Nephron progenitor cell (in vitro differentiated cells): ENCODE data around the gene ADARB2.

Experiments
- DNase-seq: peaks from one replicate; pipeline ENCODE4 v3.0.0; 2021
- H3K27ac Mint-ChIP-seq: 2 replicates; pipeline ENCODE4 v1.8.0; 2021; ENCODE audit warnings: mild to moderate bottlenecking, moderate library complexity, mixed read lengths
- H3K27me3 Mint-ChIP-seq: 2 replicates; pipeline ENCODE4 v1.8.0; 2021; ENCODE audit warnings: mild to moderate bottlenecking, low read depth, mixed read lengths; ENCODE audit not compliant: poor library complexity
- H3K36me3 Mint-ChIP-seq: 2 replicates; pipeline ENCODE4 v1.8.0; 2021; ENCODE audit warnings: low read depth, mixed read lengths
- H3K4me1 Mint-ChIP-seq: 2 replicates; pipeline ENCODE4 v1.8.0; 2021; ENCODE audit warnings: mixed read lengths
- H3K4me3 Mint-ChIP-seq: 2 replicates; pipeline ENCODE4 v1.8.0; 2021; ENCODE audit warnings: mild to moderate bottlenecking, moderate library complexity, mixed read lengths
- H3K9me3 Mint-ChIP-seq: 2 replicates; pipeline ENCODE4 v1.8.0; 2021; ENCODE audit warnings: mild to moderate bottlenecking, moderate library complexity, mixed read lengths
- TF ChIP-seq, protein P1 (sequence below): fragments of 200-600 bp; sonication (generic); IDR thresholded peaks from 2 replicates; pipeline ENCODE4 v1.5.0; 2021; ENCODE audit warnings: antibody characterized with exemption

Gene ADARB2

GRCh38 chr10:1375346-1376170 is 361.8 kb downstream of the ADARB2 start:
- Mint-ChIP-seq H3K36me3 (no peaks in the 10 kb centered on the region), H3K4me3 (no peak overlapping the region), H3K9me3 (no peaks in the 10 kb centered on the region), H3K4me1 (peaks cover 42% of the 10 kb centered on the region), H3K27ac (no peak overlapping the region), H3K27me3 (peaks cover 26% of the 10 kb centered on the region)
- no peak for DNase-seq
- TF ChIP-seq, protein P1, sequence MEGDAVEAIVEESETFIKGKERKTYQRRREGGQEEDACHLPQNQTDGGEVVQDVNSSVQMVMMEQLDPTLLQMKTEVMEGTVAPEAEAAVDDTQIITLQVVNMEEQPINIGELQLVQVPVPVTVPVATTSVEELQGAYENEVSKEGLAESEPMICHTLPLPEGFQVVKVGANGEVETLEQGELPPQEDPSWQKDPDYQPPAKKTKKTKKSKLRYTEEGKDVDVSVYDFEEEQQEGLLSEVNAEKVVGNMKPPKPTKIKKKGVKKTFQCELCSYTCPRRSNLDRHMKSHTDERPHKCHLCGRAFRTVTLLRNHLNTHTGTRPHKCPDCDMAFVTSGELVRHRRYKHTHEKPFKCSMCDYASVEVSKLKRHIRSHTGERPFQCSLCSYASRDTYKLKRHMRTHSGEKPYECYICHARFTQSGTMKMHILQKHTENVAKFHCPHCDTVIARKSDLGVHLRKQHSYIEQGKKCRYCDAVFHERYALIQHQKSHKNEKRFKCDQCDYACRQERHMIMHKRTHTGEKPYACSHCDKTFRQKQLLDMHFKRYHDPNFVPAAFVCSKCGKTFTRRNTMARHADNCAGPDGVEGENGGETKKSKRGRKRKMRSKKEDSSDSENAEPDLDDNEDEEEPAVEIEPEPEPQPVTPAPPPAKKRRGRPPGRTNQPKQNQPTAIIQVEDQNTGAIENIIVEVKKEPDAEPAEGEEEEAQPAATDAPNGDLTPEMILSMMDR = no peak

GRCh38 chr10:1374511-1375345 is 362.6 kb downstream of the ADARB2 start:
- Mint-ChIP-seq H3K4me1 (peaks cover 37% of the 10 kb centered on the region), H3K9me3 (no peaks in the 10 kb centered on the region), H3K4me3 (no peak overlapping the region), H3K36me3 (no peaks in the 10 kb centered on the region), H3K27me3 (peaks cover 26% of the 10 kb centered on the region), H3K27ac (no peak overlapping the region)
- DNase-seq = peak; percentile 46
- TF ChIP-seq, protein P1 = no peak

DNA sequence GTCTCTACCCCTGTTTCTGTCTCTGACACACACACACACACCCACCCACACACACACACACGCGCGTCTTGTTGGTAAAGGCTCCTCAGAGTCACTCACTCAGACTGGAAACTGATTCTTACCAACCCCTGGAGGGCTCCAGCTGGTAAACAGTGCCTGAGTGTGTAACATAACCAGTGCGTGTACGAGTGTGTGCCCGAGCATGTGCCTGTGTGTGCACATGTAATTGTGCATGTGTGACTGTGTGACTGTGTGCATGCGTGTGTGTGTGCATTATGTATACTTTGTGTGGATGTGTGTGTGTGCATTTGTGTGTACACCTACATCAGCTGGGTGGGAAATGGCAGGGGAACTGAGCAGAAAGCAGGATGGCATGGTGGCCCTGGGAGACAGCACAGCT is 364.0 kb downstream of the ADARB2 start:
- no peak overlapping the region for H3K27ac Mint-ChIP-seq
- DNase-seq = no peak

DNA sequence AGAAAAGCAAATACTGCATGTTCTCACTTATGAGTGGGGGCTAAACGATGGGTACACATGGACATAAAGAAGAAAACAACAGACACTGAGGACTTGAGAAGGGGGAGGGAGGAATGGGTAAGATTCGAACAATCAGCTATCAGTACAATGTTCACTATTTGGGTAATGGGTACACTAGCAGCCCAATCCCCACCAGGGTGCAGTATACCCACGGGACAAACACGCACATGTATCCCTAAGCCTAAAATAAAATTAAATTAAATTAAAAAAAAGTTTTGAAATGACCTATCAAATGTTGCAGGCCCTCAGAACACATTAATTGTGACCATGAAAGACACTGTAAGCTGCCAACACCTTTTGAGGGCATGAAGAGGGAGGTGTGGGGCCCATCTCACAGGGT is 365.1 kb downstream of the ADARB2 start:
- Mint-ChIP-seq H3K27ac (no peak overlapping the region), H3K4me3 (no peak overlapping the region), H3K27me3 (peaks cover 9% of the 10 kb centered on the region), H3K9me3 (no peaks in the 10 kb centered on the region), H3K4me1 (peaks cover 21% of the 10 kb centered on the region), H3K36me3 (no peaks in the 10 kb centered on the region)
- no peak for DNase-seq
- TF ChIP-seq, protein P1 = no peak

More for the DNA sequence above, 364.0 kb downstream of the ADARB2 start:
- H3K27me3 Mint-ChIP-seq = peaks cover 14% of the 10 kb centered on the region
- H3K9me3 Mint-ChIP-seq = no peaks in the 10 kb centered on the region
- TF ChIP-seq, protein P1 = no peak
- no peaks in the 10 kb centered on the region for H3K36me3 Mint-ChIP-seq
- peaks cover 28% of the 10 kb centered on the region for H3K4me1 Mint-ChIP-seq
- no peak overlapping the region for H3K4me3 Mint-ChIP-seq

DNA sequence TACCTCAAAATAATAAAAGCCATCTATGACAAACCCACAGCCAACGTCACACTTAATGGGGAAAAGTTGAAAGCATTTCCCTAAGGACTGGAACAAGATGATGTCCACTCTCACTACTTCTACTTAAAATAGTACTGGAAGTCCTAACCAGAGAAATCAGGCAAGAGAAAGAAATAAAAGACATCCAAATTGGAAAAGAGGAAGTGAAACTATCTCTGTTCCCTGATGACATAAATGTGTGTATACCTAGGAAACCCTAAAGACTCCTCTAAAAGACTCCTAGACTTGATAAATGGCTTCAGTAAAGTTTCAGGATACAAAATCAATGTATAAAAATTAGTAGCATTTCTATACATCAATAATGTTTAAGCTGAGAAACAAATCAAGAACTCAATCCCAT is 367.0 kb downstream of the ADARB2 start:
- Mint-ChIP-seq H3K4me3 (no peak overlapping the region), H3K9me3 (no peaks in the 10 kb centered on the region), H3K27me3 (peaks cover 9% of the 10 kb centered on the region), H3K27ac (no peak overlapping the region), H3K36me3 (no peaks in the 10 kb centered on the region), H3K4me1 (peaks cover 17% of the 10 kb centered on the region)
- no peak for DNase-seq
- TF ChIP-seq, protein P1 = no peak
